Measurements from ENCODE around the gene RHOD.
A peak's percentile ranks its signal among the peaks of the same experiment; 100 is the strongest.

RHOD gene

GRCh38 chr11:67053896-67054329 is 2.7 kb upstream of the RHOD start:
- no peak overlapping the region for H3K4me3 ChIP-seq (ENCODE audit: low read length)
- TF ChIP-seq EZH2phosphoT487 (IDR thresholded peaks at IDR 0.05; ENCODE audit: low read length) (no peak), CTCF (IDR thresholded peaks at IDR 0.05; ENCODE audit: low read length) (peak; percentile 86)
- peaks cover 28% of the 10 kb centered on the region for H3K4me1 ChIP-seq (ENCODE audit: low read length)
- H3K36me3 ChIP-seq (replicated peaks; ENCODE audit: insufficient read depth, low read length) = no peaks in the 10 kb centered on the region
- no peaks in the 10 kb centered on the region for H3K9me2 ChIP-seq (replicated peaks; ENCODE audit: insufficient read depth, low read length)
- no peak overlapping the region for H2AFZ ChIP-seq (ENCODE audit: low read length)
- no peaks in the 10 kb centered on the region for H3K9me3 ChIP-seq (replicated peaks; ENCODE audit: insufficient read depth, low read length)
- no peak overlapping the region for H3K4me2 ChIP-seq (ENCODE audit: low read depth, low read length)
- peaks cover 10% of the 10 kb centered on the region for H3F3A ChIP-seq (ENCODE audit: insufficient read depth, low read length)
- no peaks in the 10 kb centered on the region for H4K20me1 ChIP-seq (ENCODE audit: insufficient read depth, low read length)
- H3K27ac ChIP-seq (ENCODE audit: low read length) = no peak overlapping the region
- peak; percentile 43 for DNase-seq
- no peaks in the 10 kb centered on the region for H3K27me3 ChIP-seq (replicated peaks; ENCODE audit: insufficient read depth, low read length)
- H3K79me2 ChIP-seq (ENCODE audit: low read length) = no peaks in the 10 kb centered on the region
- H3K9ac ChIP-seq (ENCODE audit: low read length) = no peak overlapping the region

- peaks cover 10% of the 10 kb centered on the region for H3F3A ChIP-seq (ENCODE audit: insufficient read depth, low read length)
- no peak for DNase-seq
- H3K9ac ChIP-seq (ENCODE audit: low read length) = peak overlapping the region; percentile 14; the same call in 1 of the 2 replicates
- H3K9me2 ChIP-seq (replicated peaks; ENCODE audit: insufficient read depth, low read length) = no peaks in the 10 kb centered on the region
- no peaks in the 10 kb centered on the region for H3K79me2 ChIP-seq (ENCODE audit: low read length)
- no peak for TF ChIP-seq EZH2 (optimal IDR thresholded peaks at IDR 0.05; ENCODE audit: low read depth, low read length)
- TF ChIP-seq EZH2phosphoT487 (IDR thresholded peaks at IDR 0.05; ENCODE audit: low read length) = no peak
- no peak for TF ChIP-seq CTCF (IDR thresholded peaks at IDR 0.05; ENCODE audit: low read length)
- H3K4me1 ChIP-seq (ENCODE audit: low read length) = peaks cover 28% of the 10 kb centered on the region
- H4K20me1 ChIP-seq (ENCODE audit: insufficient read depth, low read length) = no peaks in the 10 kb centered on the region
- no peak overlapping the region for H3K4me3 ChIP-seq (ENCODE audit: low read length)
- peak overlapping the region; percentile 65; the same call in 1 of the 2 replicates for H3K27ac ChIP-seq (ENCODE audit: low read length)
- H3K27me3 ChIP-seq (replicated peaks; ENCODE audit: insufficient read depth, low read length) = no peaks in the 10 kb centered on the region
- no peak overlapping the region for H2AFZ ChIP-seq (ENCODE audit: low read length)
- no peaks in the 10 kb centered on the region for H3K36me3 ChIP-seq (replicated peaks; ENCODE audit: insufficient read depth, low read length)
- no peaks in the 10 kb centered on the region for H3K9me3 ChIP-seq (replicated peaks; ENCODE audit: insufficient read depth, low read length)
- 0 out of 2 replicates have a peak overlapping the region, but pooled peaks have one; percentile 3 for H3K4me2 ChIP-seq (ENCODE audit: low read depth, low read length)
Measured at GRCh38 chr11:67054346-67054835, 2.3 kb upstream of the RHOD start.

DNA sequence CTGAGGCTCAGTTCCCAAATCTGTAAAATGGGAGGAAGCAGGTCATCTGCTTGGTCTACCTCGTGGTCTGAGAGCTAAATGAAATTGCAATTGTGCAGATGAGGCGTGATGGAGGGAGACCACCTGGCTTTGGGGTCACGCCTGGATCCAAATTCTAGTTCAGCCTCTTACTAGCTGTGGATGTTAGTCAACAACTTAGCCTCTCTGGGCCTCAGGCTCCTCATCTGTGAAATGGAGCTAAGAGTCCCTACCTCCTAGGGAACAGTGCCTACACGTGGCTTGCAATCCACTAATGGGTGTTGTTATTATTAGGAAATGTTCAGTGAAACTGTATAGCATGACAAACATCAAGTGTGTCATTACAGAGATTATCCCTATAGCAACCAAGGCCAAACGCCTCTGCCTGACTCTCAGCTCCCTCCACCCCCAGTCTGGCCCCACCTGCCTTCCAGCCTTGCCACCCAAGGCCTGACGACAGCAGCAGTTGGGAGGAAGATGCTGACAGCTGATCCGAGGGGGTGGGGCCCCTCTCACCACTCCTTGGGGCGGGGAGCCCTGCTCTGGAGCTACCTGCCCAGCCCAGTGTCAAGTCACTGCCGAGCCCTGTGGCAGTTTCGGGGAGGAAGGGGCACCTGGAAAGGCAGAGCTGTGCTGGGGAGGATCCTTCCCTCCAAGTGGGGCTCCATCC is 1.7 kb upstream of the RHOD start:
- TF ChIP-seq CTCF (IDR thresholded peaks at IDR 0.05; ENCODE audit: low read length) (no peak), EZH2phosphoT487 (IDR thresholded peaks at IDR 0.05; ENCODE audit: low read length) (no peak), EZH2 (optimal IDR thresholded peaks at IDR 0.05; ENCODE audit: low read depth, low read length) (no peak)
- Histone ChIP-seq H3K4me1 (ENCODE audit: low read length) (peaks cover 28% of the 10 kb centered on the region), H4K20me1 (ENCODE audit: insufficient read depth, low read length) (no peaks in the 10 kb centered on the region), H2AFZ (ENCODE audit: low read length) (peak overlapping the region; percentile 28; the same call in 1 of the 2 replicates), H3K4me2 (ENCODE audit: low read depth, low read length) (peak overlapping the region; percentile 90), H3K4me3 (ENCODE audit: low read length) (peak overlapping the region; percentile 24; the same call in 1 of the 2 replicates), H3K36me3 (replicated peaks; ENCODE audit: insufficient read depth, low read length) (no peaks in the 10 kb centered on the region), H3K27me3 (replicated peaks; ENCODE audit: insufficient read depth, low read length) (no peaks in the 10 kb centered on the region), H3K9me2 (replicated peaks; ENCODE audit: insufficient read depth, low read length) (no peaks in the 10 kb centered on the region), H3K27ac (ENCODE audit: low read length) (peak overlapping the region; percentile 65), H3K9ac (ENCODE audit: low read length) (peak overlapping the region; percentile 43), H3F3A (ENCODE audit: insufficient read depth, low read length) (peaks cover 10% of the 10 kb centered on the region), H3K79me2 (ENCODE audit: low read length) (no peaks in the 10 kb centered on the region), H3K9me3 (replicated peaks; ENCODE audit: insufficient read depth, low read length) (no peaks in the 10 kb centered on the region)
- peak; percentile 69 for DNase-seq
